Natural killer cell (primary cell): ENCODE results near the gene VEGFA. TPM values are rescaled to one million over a fixed set of nuclear protein-coding genes. Genes with fewer than 3 reads are reported as not detected.

ENCODE experiments used
- ATAC-seq, 3 donors: fragments of 150-1000 bp in 2 of 3; fragments of 200-7000 bp in 1 of 3; cut with Tn5 transposase; 1 replicate in 1 of 3; 2 replicates in 2 of 3; pipeline ENCODE4 v1.10.0; 2021; ENCODE audit warnings: mild to moderate bottlenecking in 2 of 3, moderate library complexity in 2 of 3
- DNase-seq, 2 donors: peaks; one replicate each; pipeline versions ENCODE4 v3.0.0 to v3.0.0-alpha.2; 2013 to 2021; ENCODE audit warnings: mixed read lengths in 1 of 2
- H3K27ac ChIP-seq: one replicate; pipeline ENCODE4 v1.5.1; 2013; ENCODE audit warnings: mild to moderate bottlenecking, low read length
- H3K27me3 ChIP-seq: one replicate; pipeline ENCODE4 v1.6.1; 2013; ENCODE audit warnings: low read length; ENCODE audit not compliant: control insufficient read depth, insufficient read depth
- H3K36me3 ChIP-seq: one replicate; pipeline ENCODE4 v1.6.1; 2013; ENCODE audit warnings: low read length; ENCODE audit not compliant: control insufficient read depth, insufficient read depth
- H3K4me1 ChIP-seq: one replicate; pipeline ENCODE4 v1.6.1; 2013; ENCODE audit warnings: low read length; ENCODE audit not compliant: control insufficient read depth, insufficient read depth
- H3K4me3 ChIP-seq: one replicate; pipeline ENCODE4 v1.5.1; 2013; ENCODE audit warnings: low read length
- H3K9me3 ChIP-seq: one replicate; pipeline ENCODE4 v1.6.1; 2013; ENCODE audit warnings: low read length; ENCODE audit not compliant: control insufficient read depth, insufficient read depth
- H3K27ac Mint-ChIP-seq, 2 donors: one replicate each; pipeline ENCODE4 v1.8.0; 2022; ENCODE audit warnings: mild to moderate bottlenecking in 2 of 2, mixed read lengths in 2 of 2, moderate library complexity in 1 of 2
- H3K27me3 Mint-ChIP-seq, 2 donors: one replicate each; pipeline ENCODE4 v1.8.0; 2022; ENCODE audit warnings: low read depth in 2 of 2, mixed read lengths in 2 of 2
- H3K36me3 Mint-ChIP-seq: one replicate; pipeline ENCODE4 v1.8.0; 2022; ENCODE audit warnings: mixed read lengths
- H3K4me1 Mint-ChIP-seq, 2 donors: one replicate each; pipeline ENCODE4 v1.8.0; 2022; ENCODE audit warnings: mixed read lengths in 2 of 2
- H3K4me3 Mint-ChIP-seq: one replicate; pipeline ENCODE4 v1.8.0; 2022; ENCODE audit warnings: mild to moderate bottlenecking, moderate library complexity, mixed read lengths
- H3K9me3 Mint-ChIP-seq, 2 donors: one replicate each; pipeline ENCODE4 v1.8.0; 2022; ENCODE audit warnings: mixed read lengths in 2 of 2
- WGBS: methylation state at CpG from one replicate; pipeline ENCODE4 v1.1.7; 2013; ENCODE audit warnings: missing lambda C conversion rate; ENCODE audit not compliant: insufficient coverage; 5-methylcytosine and 5-hydroxymethylcytosine counted together
- intact Hi-C: fragments of 100-400 bp; cut with micrococcal nuclease; formaldehyde crosslinking; loops from one replicate; pipeline ENCODE4 v1.14.2; 2022
- total RNA-seq, 4 donors: library from RNA; stranded (reverse); fragments of 120-200 nt in 1 of 4; gene quantifications; one replicate each; pipeline versions ENCODE4 v1.2.3 to v1.2.4, GENCODE V29; 2013 to 2022
- TF ChIP-seq, protein P1 (sequence below): fragments of 200-600 bp; IDR thresholded peaks from one replicate; pipeline ENCODE4 v1.8.0; 2022; ENCODE audit warnings: antibody characterized with exemption

VEGFA gene
- total RNA-seq, 3 donors from 2014 or later (not counting 1 experiment from before 2014, with no cell fraction given) = 3.6 to 27.5 (median 3.7) TPM

DNA sequence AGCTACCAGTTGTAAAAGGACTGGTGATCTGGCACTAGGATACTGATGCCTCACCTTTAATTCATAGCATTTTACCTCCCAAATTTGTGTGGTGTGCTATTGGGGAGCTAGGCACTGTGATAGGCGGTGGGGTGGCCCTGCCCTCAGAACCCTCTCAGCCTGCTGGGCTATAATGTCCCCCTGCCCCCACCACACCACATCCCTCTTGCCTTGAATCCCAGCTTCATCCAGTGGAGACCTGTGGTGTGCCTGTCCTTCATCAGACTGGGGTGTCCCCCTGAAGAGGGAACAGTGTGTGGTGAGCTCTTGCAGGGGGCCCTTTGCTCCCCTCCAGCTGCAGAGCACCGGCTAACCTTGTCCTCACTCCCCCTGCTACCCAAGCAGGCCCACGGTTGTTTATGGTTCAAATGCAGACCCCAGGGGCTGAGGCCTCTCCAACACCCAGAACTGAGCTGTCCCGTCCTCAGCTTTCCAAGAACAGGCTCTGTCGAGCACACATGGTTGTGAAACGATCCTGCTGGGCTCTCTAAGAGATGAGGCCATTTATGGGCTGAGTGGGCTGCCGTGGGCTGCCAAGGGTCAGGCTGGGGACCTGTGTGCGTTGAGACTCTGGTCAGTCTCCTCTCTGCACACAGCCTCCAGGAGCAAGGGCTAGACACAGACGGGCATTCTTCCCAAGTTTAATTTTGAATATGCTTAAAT lies 26.9 kb upstream of the VEGFA start:
- H3K27ac ChIP-seq = no peak overlapping the region
- TF ChIP-seq, protein P1, sequence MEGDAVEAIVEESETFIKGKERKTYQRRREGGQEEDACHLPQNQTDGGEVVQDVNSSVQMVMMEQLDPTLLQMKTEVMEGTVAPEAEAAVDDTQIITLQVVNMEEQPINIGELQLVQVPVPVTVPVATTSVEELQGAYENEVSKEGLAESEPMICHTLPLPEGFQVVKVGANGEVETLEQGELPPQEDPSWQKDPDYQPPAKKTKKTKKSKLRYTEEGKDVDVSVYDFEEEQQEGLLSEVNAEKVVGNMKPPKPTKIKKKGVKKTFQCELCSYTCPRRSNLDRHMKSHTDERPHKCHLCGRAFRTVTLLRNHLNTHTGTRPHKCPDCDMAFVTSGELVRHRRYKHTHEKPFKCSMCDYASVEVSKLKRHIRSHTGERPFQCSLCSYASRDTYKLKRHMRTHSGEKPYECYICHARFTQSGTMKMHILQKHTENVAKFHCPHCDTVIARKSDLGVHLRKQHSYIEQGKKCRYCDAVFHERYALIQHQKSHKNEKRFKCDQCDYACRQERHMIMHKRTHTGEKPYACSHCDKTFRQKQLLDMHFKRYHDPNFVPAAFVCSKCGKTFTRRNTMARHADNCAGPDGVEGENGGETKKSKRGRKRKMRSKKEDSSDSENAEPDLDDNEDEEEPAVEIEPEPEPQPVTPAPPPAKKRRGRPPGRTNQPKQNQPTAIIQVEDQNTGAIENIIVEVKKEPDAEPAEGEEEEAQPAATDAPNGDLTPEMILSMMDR = no peak

DNA sequence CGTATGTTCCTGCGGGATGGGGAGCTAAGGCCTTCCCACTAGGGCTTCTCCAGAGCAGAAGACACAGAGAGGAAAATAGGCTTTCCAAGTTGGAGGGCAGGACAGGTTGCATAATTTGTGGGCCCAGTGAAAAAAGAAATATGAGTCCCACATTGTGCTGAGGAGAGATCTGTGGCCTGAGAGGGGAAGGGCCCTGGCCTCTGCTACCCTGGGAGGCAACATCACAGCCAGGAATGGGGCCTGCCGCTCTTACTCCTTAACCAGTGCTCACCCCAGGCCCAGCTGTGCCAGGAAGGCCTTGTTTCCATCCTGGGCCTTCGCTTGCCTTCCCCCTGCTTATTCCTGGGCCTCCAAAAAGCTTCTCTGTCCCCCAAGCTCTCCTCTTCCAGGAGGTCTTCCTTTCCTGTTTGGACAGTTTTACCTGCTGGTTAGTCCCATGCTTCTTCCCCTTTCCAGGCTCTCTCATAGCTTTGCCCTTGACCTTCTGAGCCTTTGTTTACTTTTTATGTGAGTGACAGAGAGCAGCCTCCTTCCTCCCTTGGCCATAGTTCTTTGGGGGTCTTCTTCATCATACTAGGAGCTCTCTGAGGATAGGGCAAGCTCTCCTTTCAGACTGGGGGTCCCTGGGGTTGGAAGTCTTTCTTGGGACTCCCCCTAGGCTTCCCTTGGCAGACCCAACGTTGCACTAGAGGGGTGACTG lies 26.2 kb upstream of the VEGFA start:
- Mint-ChIP-seq H3K36me3 (no peaks in the 10 kb centered on the region), H3K4me3 (no peak overlapping the region), H3K27me3 (peaks cover 8 to 21% of the 10 kb centered on the region in 2 donors), H3K9me3 (no peaks in the 10 kb centered on the region), H3K27ac (no peak overlapping the region), H3K4me1 (no peaks in the 10 kb centered on the region)
- Histone ChIP-seq H3K4me3 (no peak overlapping the region), H3K27ac (no peak overlapping the region), H3K4me1 (no peaks in the 10 kb centered on the region), H3K36me3 (no peaks in the 10 kb centered on the region), H3K9me3 (no peaks in the 10 kb centered on the region), H3K27me3 (no peaks in the 10 kb centered on the region)
- intact Hi-C loops = no loop called here
- 89% methylated on average over 5 of the region's 5 CpGs for WGBS
- ATAC-seq (no peak), DNase-seq (no peak)
- TF ChIP-seq, protein P1 = no peak

More for the DNA sequence above, 26.9 kb upstream of the VEGFA start:
- WGBS = 89% methylated on average over 9 of the region's 9 CpGs
- Histone ChIP-seq H3K4me3 (no peak overlapping the region), H3K27me3 (no peaks in the 10 kb centered on the region), H3K4me1 (no peaks in the 10 kb centered on the region), H3K9me3 (no peaks in the 10 kb centered on the region), H3K36me3 (no peaks in the 10 kb centered on the region)
- Mint-ChIP-seq H3K4me1 (peaks cover 0 to 4% of the 10 kb centered on the region in 2 donors), H3K9me3 (no peaks in the 10 kb centered on the region), H3K4me3 (no peak overlapping the region), H3K36me3 (no peaks in the 10 kb centered on the region), H3K27me3 (peaks cover 8 to 16% of the 10 kb centered on the region in 2 donors), H3K27ac (no peak overlapping the region)
- intact Hi-C loops = no loop called here
- DNase-seq = no peak
- ATAC-seq = no peak

DNA sequence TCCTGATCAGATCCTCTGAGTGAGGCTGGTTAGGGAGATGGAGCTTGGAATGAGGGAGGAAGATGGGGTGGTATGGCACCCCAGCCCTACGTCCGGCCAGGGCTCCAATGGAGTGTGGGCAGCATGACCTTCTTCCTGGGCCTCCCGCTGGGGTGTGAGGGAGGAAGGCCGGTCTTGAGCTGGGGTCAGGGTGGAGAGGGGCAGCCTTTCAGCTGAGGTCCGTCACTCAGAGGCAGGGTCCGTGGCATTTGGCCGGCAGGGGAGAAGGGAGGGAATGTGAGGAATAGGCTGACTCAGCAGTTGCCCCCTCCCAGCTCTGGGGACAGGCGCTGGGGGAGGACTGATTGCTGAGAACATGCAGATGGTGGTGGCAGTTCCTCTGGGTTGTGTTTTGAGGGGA lies 25.5 kb upstream of the VEGFA start:
- Mint-ChIP-seq H3K4me3 (no peak overlapping the region), H3K36me3 (no peaks in the 10 kb centered on the region), H3K4me1 (no peaks in the 10 kb centered on the region), H3K27me3 (peaks cover 8 to 21% of the 10 kb centered on the region in 2 donors), H3K27ac (no peak overlapping the region), H3K9me3 (no peaks in the 10 kb centered on the region)
- WGBS = 91% methylated on average over 8 of the region's 8 CpGs
- Histone ChIP-seq H3K4me1 (no peaks in the 10 kb centered on the region), H3K9me3 (no peaks in the 10 kb centered on the region), H3K27me3 (no peaks in the 10 kb centered on the region), H3K36me3 (no peaks in the 10 kb centered on the region), H3K27ac (no peak overlapping the region), H3K4me3 (no peak overlapping the region)
- intact Hi-C loops = no loop called here
- DNase-seq = no peak
- no peak for ATAC-seq
- TF ChIP-seq, protein P1 = no peak
